ENCODE measurements around the gene LIPI. TPM values are rescaled to one million over a fixed set of nuclear protein-coding genes. Genes with fewer than 3 reads are reported as not detected.
A peak's percentile ranks its signal among the peaks of the same experiment; 100 is the strongest.
"Not testable (repeated sequence)": the region's sequence is repeated elsewhere in the genome, so short reads cannot be mapped to it uniquely, and the experiment has no call there.

LIPI gene
- total RNA-seq, 1 donor from 2014 or later = not detected

DNA sequence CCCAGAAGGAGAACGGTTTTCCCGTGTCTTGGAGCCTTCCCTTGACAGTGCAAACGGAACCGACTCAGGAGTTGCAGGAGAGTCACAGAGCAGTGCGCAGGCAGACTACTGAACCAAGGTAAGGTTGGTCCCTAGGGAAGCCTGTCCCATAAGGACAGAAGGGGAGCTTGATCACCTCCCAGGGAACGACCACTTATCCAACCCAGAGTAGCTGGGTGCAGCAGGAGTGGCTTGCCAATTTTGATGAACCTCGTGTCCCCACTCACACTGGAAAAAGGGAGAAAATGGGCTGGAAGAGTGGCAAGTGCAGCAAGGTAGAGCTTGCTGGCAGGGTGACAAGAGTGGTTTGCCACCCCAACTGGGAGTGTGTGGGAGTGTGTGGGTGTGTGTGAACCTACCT is 95.1 kb downstream of the LIPI start:
- TF ChIP-seq, protein P1, sequence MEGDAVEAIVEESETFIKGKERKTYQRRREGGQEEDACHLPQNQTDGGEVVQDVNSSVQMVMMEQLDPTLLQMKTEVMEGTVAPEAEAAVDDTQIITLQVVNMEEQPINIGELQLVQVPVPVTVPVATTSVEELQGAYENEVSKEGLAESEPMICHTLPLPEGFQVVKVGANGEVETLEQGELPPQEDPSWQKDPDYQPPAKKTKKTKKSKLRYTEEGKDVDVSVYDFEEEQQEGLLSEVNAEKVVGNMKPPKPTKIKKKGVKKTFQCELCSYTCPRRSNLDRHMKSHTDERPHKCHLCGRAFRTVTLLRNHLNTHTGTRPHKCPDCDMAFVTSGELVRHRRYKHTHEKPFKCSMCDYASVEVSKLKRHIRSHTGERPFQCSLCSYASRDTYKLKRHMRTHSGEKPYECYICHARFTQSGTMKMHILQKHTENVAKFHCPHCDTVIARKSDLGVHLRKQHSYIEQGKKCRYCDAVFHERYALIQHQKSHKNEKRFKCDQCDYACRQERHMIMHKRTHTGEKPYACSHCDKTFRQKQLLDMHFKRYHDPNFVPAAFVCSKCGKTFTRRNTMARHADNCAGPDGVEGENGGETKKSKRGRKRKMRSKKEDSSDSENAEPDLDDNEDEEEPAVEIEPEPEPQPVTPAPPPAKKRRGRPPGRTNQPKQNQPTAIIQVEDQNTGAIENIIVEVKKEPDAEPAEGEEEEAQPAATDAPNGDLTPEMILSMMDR (IDR thresholded peaks at IDR 0.05) = no peak
- DNase-seq (ENCODE audit: low spot score in 2 of 2) = no peak
- intact Hi-C loops (cut with DNase I) = no loop called here
- H3K27me3 ChIP-seq = no peaks in the 10 kb centered on the region
- H3K9me3 ChIP-seq = no peaks in the 10 kb centered on the region
- no peaks in the 10 kb centered on the region for H3K36me3 ChIP-seq
- no peaks in the 10 kb centered on the region for H3K4me1 ChIP-seq
- H3K4me3 ChIP-seq = no peak overlapping the region
- no peak overlapping the region for H3K27ac ChIP-seq

GRCh38 chr21:14114251-14114650 is 96.5 kb downstream of the LIPI start:
- TF ChIP-seq, protein P1 (IDR thresholded peaks at IDR 0.05) = no peak
- H3K27me3 ChIP-seq = no peaks in the 10 kb centered on the region
- intact Hi-C loops (cut with DNase I) = no loop called here
- H3K27ac ChIP-seq = no peak overlapping the region
- no peaks in the 10 kb centered on the region for H3K9me3 ChIP-seq
- no peaks in the 10 kb centered on the region for H3K36me3 ChIP-seq
- H3K4me3 ChIP-seq = no peak overlapping the region
- DNase-seq (ENCODE audit: low spot score in 2 of 2) = no peak
- no peaks in the 10 kb centered on the region for H3K4me1 ChIP-seq

DNA sequence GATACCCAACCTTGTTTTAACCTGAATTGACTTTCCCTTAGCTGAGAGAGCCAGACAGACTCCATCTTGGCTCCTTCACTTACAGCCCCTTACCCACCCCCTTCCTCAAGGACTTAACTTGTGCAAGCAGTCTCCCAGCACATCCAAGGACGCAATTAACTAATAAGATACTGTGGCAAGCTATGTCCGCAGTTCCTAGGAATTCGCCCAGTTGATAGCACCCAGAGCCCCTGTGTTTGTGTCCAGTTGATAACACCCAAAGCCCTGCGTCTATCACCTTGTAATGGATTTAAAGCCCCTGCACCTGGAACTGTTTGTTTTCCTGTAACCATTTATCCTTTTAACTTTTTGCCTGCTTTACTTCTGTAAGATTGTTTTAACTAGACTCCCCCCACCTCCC is 106.2 kb downstream of the LIPI start:
- H3K9me3 ChIP-seq; H3K27me3 ChIP-seq; H3K27ac ChIP-seq; DNase-seq (ENCODE audit: low spot score in 2 of 2); H3K36me3 ChIP-seq; intact Hi-C loops (cut with DNase I); H3K4me3 ChIP-seq; H3K4me1 ChIP-seq: not testable (repeated sequence)

DNA sequence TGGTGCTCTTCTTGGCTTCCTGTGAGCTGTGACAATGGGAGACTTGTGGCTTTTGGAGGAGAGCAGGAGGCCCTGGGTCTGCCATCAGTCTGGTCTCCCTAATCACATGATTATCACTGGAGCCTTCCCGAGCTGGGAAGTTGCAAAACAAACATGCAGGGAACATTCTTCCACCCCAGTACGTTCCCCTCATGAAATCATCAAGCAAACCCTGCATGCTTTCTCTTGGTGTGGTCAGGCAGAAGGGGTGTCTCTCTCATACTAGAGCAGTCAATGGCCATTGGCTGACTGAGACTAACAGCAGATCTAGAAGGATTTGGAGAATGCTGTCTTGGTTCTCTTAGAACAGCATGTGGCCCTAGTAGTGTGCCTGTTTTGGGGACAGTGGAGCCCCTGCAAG is 111.2 kb downstream of the LIPI start:
- DNase-seq (ENCODE audit: low spot score in 2 of 2) = no peak
- TF ChIP-seq, protein P1 (IDR thresholded peaks at IDR 0.05) = no peak
- intact Hi-C loops (cut with DNase I) = no loop called here

DNA sequence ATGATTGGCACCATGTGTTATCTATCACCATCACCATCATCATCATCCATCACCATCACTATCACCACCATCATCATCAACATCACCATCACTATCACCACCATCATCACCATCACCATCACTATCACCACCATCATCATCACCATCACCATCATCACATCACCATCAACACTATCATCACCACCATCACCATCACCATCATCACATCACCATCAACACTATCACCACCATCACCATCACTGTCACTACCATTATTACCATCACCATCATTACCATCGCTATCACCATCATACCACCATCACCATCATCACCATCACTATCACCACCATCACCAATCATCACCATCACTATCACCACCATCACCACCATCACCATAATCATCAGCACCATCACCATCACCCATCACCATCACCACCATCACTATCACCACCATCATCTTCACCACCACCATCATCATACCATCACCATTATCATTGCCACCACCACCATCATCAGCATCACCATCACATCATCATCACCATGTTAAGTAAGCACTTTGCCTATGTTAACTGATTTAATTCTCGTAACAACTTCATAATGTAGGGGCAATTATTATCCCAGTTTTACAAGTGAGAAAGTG is 112.8 kb downstream of the LIPI start:
- DNase-seq (ENCODE audit: low spot score in 2 of 2) = peak in 1 of 2 donors; percentile 2
- intact Hi-C loops (cut with DNase I) = no loop called here
- TF ChIP-seq, protein P1 (IDR thresholded peaks at IDR 0.05) = no peak

More for the DNA sequence above, 111.2 kb downstream of the LIPI start:
- H3K36me3 ChIP-seq = no peaks in the 10 kb centered on the region
- H3K4me3 ChIP-seq = no peak overlapping the region
- no peaks in the 10 kb centered on the region for H3K9me3 ChIP-seq
- H3K4me1 ChIP-seq = no peaks in the 10 kb centered on the region
- H3K27ac ChIP-seq = no peak overlapping the region
- H3K27me3 ChIP-seq = no peaks in the 10 kb centered on the region

GRCh38 chr21:14096577-14096976 is 114.2 kb downstream of the LIPI start:
- intact Hi-C loops (cut with DNase I) = no loop called here
- H3K4me3 ChIP-seq = no peak overlapping the region
- no peaks in the 10 kb centered on the region for H3K4me1 ChIP-seq
- TF ChIP-seq, protein P1 (IDR thresholded peaks at IDR 0.05) = no peak
- H3K36me3 ChIP-seq = no peaks in the 10 kb centered on the region
- H3K27ac ChIP-seq = no peak overlapping the region
- peak in 1 of 2 donors; percentile 33 for DNase-seq (ENCODE audit: low spot score in 2 of 2)
- H3K27me3 ChIP-seq = no peaks in the 10 kb centered on the region
- H3K9me3 ChIP-seq = no peaks in the 10 kb centered on the region

More for the DNA sequence above, 112.8 kb downstream of the LIPI start:
- Histone ChIP-seq H3K4me3 (no peak overlapping the region), H3K27ac (no peak overlapping the region), H3K36me3 (no peaks in the 10 kb centered on the region), H3K27me3 (no peaks in the 10 kb centered on the region), H3K9me3 (no peaks in the 10 kb centered on the region), H3K4me1 (no peaks in the 10 kb centered on the region)
